GM12873 (cell line): Measurements from ENCODE around the gene CD9.

ENCODE experiments used
- TF ChIP-seq, protein P1 (sequence below): IDR thresholded peaks from 2 replicates; pipeline ENCODE4 v1.5.1; 2012; ENCODE audit warnings: low read depth, mild to moderate bottlenecking, moderate library complexity, low read length, control low read depth; ENCODE audit not compliant: insufficient read depth; ENCODE audit errors: missing control alignments

The CD9 gene

DNA sequence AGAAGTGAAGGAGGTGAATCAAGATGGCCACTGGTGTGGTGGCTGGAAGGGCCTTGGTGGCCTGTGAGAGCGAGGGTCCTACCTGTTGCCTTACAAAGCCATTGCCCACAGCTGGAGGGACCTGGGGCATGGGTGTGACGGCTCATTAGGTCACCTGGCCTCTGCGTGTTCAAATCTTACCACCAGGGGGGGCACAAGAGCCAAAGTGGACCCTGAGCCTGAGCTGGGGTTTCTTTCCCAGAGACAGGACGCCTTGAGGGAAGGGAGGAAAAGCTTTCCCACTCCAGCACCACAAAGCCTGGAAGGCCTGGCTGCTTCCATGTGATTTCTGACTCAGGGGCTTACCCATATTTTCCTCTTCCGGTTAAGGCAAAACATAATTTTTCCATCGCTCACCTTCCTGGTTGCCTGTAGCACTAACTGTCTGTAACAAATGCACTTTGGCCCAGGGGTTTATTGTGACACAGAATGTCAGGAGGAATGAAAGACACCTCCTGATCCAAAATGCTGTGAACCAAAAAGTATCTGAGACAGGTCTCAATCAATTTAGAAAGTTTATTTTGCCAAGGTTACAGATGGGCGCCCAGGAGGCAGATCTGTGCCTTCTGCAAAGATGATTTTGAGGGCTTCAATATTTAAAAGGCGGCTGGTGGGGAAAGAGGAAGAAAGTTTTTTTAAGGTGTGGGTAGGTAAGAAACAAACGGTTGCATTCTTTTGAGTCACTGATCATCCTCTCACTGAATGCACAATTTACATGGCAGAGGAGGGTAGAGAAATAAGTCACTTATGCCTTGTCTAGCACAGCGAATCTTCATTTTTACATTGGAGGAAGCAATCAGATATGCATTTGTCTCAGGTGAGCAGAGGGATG is 4.3 kb upstream of the CD9 start:
- TF ChIP-seq, protein P1, sequence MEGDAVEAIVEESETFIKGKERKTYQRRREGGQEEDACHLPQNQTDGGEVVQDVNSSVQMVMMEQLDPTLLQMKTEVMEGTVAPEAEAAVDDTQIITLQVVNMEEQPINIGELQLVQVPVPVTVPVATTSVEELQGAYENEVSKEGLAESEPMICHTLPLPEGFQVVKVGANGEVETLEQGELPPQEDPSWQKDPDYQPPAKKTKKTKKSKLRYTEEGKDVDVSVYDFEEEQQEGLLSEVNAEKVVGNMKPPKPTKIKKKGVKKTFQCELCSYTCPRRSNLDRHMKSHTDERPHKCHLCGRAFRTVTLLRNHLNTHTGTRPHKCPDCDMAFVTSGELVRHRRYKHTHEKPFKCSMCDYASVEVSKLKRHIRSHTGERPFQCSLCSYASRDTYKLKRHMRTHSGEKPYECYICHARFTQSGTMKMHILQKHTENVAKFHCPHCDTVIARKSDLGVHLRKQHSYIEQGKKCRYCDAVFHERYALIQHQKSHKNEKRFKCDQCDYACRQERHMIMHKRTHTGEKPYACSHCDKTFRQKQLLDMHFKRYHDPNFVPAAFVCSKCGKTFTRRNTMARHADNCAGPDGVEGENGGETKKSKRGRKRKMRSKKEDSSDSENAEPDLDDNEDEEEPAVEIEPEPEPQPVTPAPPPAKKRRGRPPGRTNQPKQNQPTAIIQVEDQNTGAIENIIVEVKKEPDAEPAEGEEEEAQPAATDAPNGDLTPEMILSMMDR, result peak; percentile 96

DNA sequence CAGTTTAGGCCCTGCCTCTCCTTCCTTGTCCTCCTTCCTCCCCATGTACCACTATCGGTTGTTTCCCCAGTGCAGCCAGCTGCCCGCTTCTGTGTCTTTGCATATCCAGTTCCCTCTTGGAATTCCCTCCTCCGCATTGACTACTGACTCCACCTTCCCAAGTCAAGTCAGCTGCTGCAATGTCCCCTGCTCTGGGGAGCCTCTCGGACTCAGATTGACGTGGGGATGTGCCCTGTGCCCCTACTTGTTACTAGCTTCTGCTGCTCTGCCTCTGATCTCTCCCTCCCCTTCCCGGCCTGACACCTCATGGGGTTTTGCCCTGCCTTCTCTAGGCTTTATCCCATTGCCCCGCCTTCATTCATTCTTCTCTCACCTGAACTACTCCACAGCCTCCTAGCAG is 2.1 kb upstream of the CD9 start:
- TF ChIP-seq, protein P1, result no peak

DNA sequence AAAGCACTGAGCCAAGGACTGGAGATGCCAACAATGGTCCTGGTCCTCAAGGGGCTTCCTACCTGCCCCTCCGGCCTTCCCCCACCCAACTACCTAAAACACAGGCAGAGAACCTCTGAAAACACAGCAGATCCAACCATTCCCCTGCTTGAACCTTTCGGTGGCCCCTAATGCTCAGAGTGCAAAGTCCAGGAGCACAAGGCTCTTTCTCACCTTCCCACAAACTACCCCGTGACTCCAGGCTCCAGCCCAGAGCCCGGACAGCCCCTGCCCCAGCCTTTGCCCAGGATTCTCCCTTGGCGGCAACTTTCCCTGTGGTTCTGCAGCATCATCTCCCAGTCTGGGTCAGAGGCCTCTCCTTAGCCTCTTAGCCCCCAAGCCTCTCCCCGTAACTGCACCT is 1.6 kb upstream of the CD9 start:
- TF ChIP-seq, protein P1, result no peak

DNA sequence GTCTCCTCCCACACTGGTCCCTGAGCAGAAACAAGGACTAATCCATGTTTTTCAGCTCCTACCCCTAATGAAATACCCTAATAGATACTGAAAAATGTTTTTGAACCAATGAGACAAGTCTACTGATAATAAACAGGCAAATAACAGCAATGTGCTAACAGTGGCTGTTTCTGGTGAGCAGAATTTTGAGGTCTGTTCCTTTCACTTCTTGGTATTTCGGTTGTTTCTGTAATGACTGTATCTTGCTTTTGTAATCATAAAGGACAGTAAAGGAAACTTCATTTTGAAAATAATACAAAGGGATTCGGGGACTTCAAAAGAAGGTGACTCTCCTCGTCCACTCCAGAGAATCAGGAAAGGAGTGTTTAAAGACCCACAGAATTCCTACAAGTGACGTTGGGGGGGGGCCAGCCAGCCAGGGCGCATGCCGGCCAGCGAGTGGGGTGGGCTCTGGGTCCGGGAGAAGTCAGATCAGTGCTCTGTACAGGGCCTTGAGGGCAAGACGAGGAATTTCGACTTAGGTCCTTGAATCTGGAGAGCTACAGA is 1.1 kb upstream of the CD9 start:
- TF ChIP-seq, protein P1, result no peak

DNA sequence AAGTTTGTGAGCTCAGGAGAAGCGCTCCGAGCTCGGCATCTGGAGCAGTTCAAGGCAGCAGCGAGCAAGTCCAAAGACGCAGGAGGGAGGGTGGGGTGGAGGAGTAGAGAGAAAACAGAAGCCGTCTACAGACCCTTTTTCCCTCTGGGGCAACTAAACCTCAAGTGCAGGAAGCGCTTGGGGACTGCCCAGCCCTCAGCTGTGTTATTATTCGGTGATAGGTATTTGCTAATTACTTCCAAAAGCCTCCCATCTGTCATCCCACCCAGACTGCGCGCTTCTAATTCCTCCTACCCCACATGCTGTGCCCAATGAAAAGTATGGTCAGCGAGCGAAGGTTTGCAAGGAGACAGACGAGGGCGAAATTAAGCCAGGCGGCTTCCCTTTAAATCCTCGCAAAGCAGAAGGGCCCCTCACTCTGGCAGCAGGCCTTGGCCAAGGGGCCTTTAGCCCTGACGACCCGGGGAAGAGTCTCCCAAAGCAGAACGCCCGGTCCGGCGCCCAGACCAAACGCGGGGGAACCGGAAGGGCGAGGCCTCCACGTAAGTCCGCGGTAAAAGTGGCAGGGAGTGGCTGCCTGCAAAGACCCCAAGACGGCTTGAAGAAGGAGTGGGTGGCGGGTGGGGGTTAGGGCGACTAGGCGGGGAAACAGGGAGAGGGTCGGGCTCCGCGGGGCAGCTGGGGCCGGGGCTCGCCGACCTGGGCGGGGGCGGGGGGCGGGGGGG is 507 bp upstream of the CD9 start:
- TF ChIP-seq, protein P1, result no peak

DNA sequence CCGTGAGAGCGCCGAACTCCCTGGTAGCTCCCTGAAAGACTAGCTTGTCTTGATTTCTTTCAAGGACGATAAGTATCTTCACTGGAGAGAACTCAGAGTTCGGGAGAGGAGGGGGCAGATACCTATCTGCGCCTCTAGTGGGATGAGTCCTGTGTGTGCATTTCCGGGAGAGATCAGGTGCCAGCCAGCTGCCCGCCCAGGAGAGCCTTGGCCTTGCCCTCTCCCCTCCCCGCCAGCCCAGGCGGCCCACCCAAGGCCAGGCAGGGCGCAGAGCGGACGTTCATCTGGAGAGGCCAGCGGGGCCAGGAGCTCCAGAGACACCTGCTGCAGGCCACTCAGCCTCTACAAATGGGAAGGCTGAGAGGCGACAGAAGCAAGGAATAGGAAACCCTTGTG is 1.0 kb downstream of the CD9 start:
- TF ChIP-seq, protein P1, result no peak

DNA sequence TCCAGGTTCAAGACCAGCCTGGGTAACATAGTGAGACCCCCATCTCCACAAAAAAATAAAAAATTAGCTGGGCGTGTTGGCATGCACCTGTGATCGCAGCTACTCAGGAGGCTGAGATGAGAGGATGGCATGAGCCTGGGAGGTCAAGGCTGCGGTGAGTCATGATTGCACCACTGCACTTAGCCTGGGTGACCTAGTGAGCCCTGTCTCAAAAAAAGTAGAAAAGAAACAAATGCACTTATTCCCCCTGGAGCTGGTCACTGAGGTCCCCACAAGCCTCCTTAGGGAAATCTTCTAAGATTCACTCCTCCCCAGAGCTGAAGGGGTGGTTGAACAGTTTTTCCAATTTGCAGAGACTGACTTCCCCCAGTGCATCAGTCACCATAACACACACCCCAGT is 1.6 kb downstream of the CD9 start:
- TF ChIP-seq, protein P1, result no peak
